Activated naive CD4-positive, alpha-beta T cell treated with anti-CD3 and anti-CD28 coated beads, Interleukin-2, amount 50 U/mL, for 24 hours (primary cell): ENCODE measurements around the gene WAPL.
"Not testable (repeated sequence)": the region's sequence is repeated elsewhere in the genome, so short reads cannot be mapped to it uniquely, and the experiment has no call there.

Experiments used
- H3K27ac Mint-ChIP-seq: one replicate; pipeline ENCODE4 v1.8.0; 2021; ENCODE audit warnings: mild to moderate bottlenecking, mixed read lengths
- H3K27me3 Mint-ChIP-seq: one replicate; pipeline ENCODE4 v1.8.0; 2021; ENCODE audit warnings: mixed read lengths
- H3K36me3 Mint-ChIP-seq: one replicate; pipeline ENCODE4 v1.8.0; 2021; ENCODE audit warnings: mixed read lengths
- H3K4me1 Mint-ChIP-seq: one replicate; pipeline ENCODE4 v1.8.0; 2021; ENCODE audit warnings: mixed read lengths
- H3K4me3 Mint-ChIP-seq: one replicate; pipeline ENCODE4 v1.8.0; 2021; ENCODE audit warnings: mild to moderate bottlenecking, mixed read lengths
- H3K9me3 Mint-ChIP-seq: one replicate; pipeline ENCODE4 v1.8.0; 2021; ENCODE audit warnings: mixed read lengths

WAPL gene

DNA sequence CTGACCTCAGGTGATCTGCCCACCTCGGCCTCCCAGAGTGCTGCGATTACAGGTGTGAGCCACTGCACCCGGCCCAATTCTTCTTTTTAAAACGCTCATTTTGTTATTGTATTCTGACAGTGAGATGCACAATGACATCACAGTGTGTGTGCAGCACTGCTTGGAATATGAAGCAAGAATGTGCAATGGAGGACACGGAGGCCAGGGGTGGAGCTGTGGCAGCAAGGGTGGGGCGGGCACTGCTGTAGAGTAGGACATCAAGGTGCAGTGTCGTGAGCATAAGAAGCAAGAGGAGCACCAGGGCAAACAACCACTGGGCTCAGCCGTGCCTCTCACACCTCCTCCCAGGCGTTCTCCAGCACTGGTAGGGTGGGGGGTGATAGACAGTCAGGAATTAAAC, 128.2 kb downstream of the WAPL start:
- Mint-ChIP-seq H3K27me3 (peaks cover 7% of the 10 kb centered on the region), H3K4me3 (no peak overlapping the region), H3K36me3 (peaks cover 2% of the 10 kb centered on the region), H3K9me3 (no peaks in the 10 kb centered on the region), H3K4me1 (peaks cover 17% of the 10 kb centered on the region), H3K27ac (no peak overlapping the region)

DNA sequence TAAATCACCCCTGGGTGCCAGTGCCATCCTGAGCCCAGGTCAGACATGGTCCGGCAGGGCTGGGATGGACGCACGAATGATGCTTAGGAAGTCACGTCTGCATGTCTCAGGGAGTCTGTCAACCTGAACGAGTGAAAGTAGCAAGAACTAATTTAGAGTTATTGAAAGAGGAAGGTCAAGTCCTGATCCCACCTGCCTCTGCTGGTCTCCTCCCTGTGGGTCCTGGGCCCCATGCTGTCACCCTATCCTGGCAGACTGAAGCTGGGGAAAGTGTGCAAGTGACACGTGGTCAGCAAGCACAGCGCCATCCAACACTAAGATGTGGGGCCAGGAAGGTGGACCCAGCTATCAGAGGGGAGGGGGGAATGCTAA, 128.9 kb downstream of the WAPL start:
- Mint-ChIP-seq H3K4me1 (peaks cover 17% of the 10 kb centered on the region), H3K4me3 (no peak overlapping the region), H3K36me3 (peaks cover 2% of the 10 kb centered on the region), H3K27me3 (peaks cover 12% of the 10 kb centered on the region), H3K27ac (no peak overlapping the region), H3K9me3 (no peaks in the 10 kb centered on the region)

DNA sequence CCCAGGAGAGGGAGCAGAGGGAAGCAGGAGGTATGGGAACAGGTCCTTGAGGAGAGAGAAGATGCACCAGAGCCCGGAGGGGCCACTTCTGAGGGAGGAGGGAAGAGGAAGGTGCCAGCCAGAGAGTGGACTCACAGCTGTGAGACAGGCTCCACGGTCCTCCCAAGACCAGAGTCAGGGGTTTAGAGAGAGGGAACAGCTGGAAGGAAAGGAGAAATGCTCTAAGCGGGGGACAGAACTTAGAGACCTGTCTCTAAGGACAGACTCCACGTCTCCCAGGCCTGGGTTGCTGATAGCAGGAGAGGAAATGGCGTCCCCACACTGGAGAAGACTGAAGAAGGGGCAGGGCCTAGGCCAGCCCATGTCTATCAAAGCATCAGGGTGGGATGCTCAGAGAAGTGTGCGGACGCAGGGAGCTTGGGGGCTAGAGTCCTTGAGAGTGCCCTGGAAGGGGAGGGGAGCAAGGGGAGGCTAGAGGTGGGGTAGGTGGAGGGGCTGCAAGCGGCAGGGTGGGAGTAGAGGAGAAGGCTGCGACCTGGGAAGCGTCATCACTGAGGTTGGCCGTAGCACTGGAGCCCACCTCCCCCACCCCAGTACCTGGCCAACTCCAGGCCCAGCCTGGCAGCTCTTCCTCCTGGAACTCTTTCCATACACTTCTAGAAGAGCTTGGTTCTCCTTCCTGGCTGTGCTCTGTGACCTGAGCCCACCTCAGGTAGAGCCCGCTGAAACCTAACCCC, 129.4 kb downstream of the WAPL start:
- peaks cover 16% of the 10 kb centered on the region for H3K27me3 Mint-ChIP-seq
- no peak overlapping the region for H3K4me3 Mint-ChIP-seq

DNA sequence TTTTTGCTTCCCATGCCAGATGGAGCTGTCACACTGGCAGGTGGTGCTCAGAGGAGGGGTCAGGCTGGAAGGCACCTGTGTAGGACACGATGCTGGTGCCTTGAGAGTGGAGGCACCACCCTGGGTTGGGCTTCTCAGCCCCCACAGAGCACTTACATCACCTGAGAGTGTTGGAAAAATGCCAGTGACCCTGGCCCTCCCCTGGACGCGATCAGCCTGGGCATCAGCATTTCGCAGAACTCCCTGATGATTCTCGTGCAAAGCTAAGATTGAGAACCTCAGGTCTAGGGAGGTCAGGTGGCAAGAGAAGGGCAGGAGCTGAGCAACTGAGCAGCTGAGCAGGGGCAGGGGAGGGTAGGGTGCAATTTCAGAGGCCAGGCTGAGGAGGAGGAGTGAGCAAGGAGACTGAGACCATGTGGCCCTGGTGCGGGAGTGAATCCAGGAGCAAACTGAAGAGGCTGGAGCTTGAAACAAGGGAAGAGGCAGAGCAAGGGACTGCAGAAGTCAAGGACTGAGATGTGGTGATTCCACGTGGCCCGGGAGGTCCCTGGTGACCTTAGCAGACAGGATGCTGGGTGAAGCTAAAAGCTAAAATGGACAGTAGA, 130.3 kb downstream of the WAPL start:
- Mint-ChIP-seq H3K36me3 (peaks cover 2% of the 10 kb centered on the region), H3K9me3 (no peaks in the 10 kb centered on the region), H3K27me3 (peaks cover 16% of the 10 kb centered on the region), H3K27ac (no peak overlapping the region), H3K4me3 (no peak overlapping the region), H3K4me1 (peaks cover 17% of the 10 kb centered on the region)

More for the DNA sequence above, 129.4 kb downstream of the WAPL start:
- Mint-ChIP-seq H3K27ac (peak overlapping the region; percentile 41), H3K9me3 (no peaks in the 10 kb centered on the region), H3K36me3 (peaks cover 2% of the 10 kb centered on the region), H3K4me1 (peaks cover 17% of the 10 kb centered on the region)

DNA sequence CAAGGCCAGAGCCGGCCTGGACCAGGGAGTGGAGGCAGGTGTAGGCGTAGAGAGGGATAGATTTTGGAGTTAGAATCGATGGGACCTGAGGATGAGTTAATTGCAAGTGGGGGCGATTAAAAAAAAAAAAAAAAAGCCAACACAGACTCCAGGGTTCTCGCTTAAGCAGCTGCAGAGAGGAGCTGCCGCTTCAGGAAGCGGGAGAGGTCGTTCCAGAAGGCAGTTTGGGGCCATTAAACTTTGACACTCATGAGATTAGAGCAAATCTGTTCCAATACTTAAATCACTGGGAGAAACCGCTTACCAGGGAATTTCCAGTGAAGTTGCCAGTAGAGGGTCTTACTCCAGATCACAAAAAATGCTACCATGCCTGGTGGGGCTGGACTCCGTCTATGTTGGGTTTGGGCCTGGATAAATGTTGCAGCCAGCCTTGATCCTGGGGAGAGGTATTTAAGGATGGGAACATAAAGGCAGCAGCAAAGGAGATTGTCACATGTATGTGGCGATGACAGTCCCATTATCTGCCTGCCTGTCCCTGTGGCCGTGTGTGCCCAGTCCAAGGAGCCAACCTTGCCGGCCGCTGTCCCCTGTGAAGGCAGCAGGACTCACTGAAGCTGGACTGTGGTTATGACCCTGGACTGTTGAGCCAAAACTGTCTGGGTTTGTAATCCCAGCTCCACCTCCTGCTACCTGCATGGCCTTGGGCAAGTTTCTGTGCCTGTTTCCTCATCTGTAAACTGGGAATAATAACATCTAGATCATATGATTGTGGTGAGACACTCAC, 131.1 kb downstream of the WAPL start:
- no peak overlapping the region for H3K4me3 Mint-ChIP-seq
- H3K9me3 Mint-ChIP-seq, result no peaks in the 10 kb centered on the region
- H3K27ac Mint-ChIP-seq, result no peak overlapping the region
- H3K36me3 Mint-ChIP-seq, result peaks cover 2% of the 10 kb centered on the region
- H3K4me1 Mint-ChIP-seq, result peaks cover 17% of the 10 kb centered on the region
- peaks cover 17% of the 10 kb centered on the region for H3K27me3 Mint-ChIP-seq

- Mint-ChIP-seq H3K9me3 (no peaks in the 10 kb centered on the region), H3K36me3 (peaks cover 2% of the 10 kb centered on the region), H3K4me1 (peaks cover 17% of the 10 kb centered on the region), H3K27me3 (peaks cover 18% of the 10 kb centered on the region), H3K4me3 (peak overlapping the region; percentile 84), H3K27ac (peak overlapping the region; percentile 30)
Measured at GRCh38 chr10:86389441-86390193, 132.0 kb downstream of the WAPL start.

- not testable (repeated sequence) for H3K36me3 Mint-ChIP-seq, H3K9me3 Mint-ChIP-seq
- Mint-ChIP-seq H3K27ac (peak overlapping the region; percentile 30), H3K4me3 (peak overlapping the region; percentile 84), H3K27me3 (peaks cover 18% of the 10 kb centered on the region), H3K4me1 (peaks cover 15% of the 10 kb centered on the region)
Measured at GRCh38 chr10:86389109-86389440, 132.5 kb downstream of the WAPL start.

- no peaks in the 10 kb centered on the region for H3K9me3 Mint-ChIP-seq
- H3K27me3 Mint-ChIP-seq, result peaks cover 18% of the 10 kb centered on the region
- H3K4me3 Mint-ChIP-seq, result peak overlapping the region; percentile 28
- no peak overlapping the region for H3K27ac Mint-ChIP-seq
- H3K4me1 Mint-ChIP-seq, result peaks cover 8% of the 10 kb centered on the region
- H3K36me3 Mint-ChIP-seq, result peaks cover 2% of the 10 kb centered on the region
Measured at GRCh38 chr10:86388119-86388704, 133.4 kb downstream of the WAPL start.

GRCh38 chr10:86387178-86387794, 134.3 kb downstream of the WAPL start:
- H3K36me3 Mint-ChIP-seq, result peaks cover 2% of the 10 kb centered on the region

DNA sequence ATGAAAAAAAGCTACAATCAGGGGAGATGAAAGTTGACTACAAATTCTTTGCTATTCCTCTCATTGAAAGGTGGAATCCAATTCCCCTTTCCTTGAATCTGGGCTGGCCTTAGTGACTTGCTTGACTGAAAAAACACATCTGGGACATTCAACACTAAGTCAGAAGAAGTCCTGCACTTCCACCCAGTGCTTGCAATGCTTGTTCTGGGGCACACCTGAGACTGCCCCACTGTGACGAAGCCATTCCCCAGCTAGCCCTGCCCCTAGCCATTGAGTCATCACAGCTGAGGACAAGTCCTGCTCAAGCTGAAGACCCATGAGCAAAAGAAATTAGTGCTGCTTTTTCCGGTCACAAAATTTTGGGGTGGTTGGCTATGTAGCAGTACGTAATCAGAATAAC, 135.8 kb downstream of the WAPL start:
- no peak overlapping the region for H3K27ac Mint-ChIP-seq
- H3K36me3 Mint-ChIP-seq, result peaks cover 2% of the 10 kb centered on the region
- H3K4me1 Mint-ChIP-seq, result peaks cover 4% of the 10 kb centered on the region
- no peaks in the 10 kb centered on the region for H3K9me3 Mint-ChIP-seq
- no peak overlapping the region for H3K4me3 Mint-ChIP-seq
- peaks cover 22% of the 10 kb centered on the region for H3K27me3 Mint-ChIP-seq

More at GRCh38 chr10:86387178-86387794, 134.3 kb downstream of the WAPL start:
- H3K4me1 Mint-ChIP-seq, result peaks cover 8% of the 10 kb centered on the region
- H3K9me3 Mint-ChIP-seq, result no peaks in the 10 kb centered on the region
- H3K4me3 Mint-ChIP-seq, result no peak overlapping the region
- peaks cover 18% of the 10 kb centered on the region for H3K27me3 Mint-ChIP-seq
- H3K27ac Mint-ChIP-seq, result no peak overlapping the region
